ENCODE measurements around the gene DCUN1D3.

GRCh38 chr16:20883554-20884239 is 16.5 kb downstream of the DCUN1D3 start:
- TF ChIP-seq CTCF (IDR thresholded peaks at IDR 0.05) (no peak), POLR2A (IDR thresholded peaks at IDR 0.05) (no peak), EP300 (IDR thresholded peaks at IDR 0.05) (no peak), POLR2AphosphoS5 (IDR thresholded peaks at IDR 0.05) (no peak)
